WTC11 (cell line): ENCODE measurements around the gene CHKA. TPM values are rescaled to one million over a fixed set of nuclear protein-coding genes. Genes with fewer than 3 reads are reported as not detected.

Experiments
- ATAC-seq: fragments of 200-7000 bp; cut with Tn5 transposase; 2 replicates; pipeline ENCODE4 v1.10.0; 2021; ENCODE audit warnings: mild to moderate bottlenecking, moderate library complexity
- CTCF ChIA-PET: fragments of 300-600 bp; sonication (Branson Sonifier 250); formaldehyde crosslinking; loops from one replicate; lab custom pipeline; 2021; ENCODE audit warnings: antibody characterized with exemption; lab: Charles Lee
- POLR2A ChIA-PET: fragments of 350-600 bp; sonication (Branson Sonifier 250); formaldehyde crosslinking; loops from one replicate; lab custom pipeline; 2021; ENCODE audit warnings: antibody characterized with exemption; lab: Charles Lee
- DNase-seq: peaks from one replicate; pipeline ENCODE4 v3.0.0; 2021; ENCODE audit warnings: low spot score
- H3K27ac Mint-ChIP-seq: 2 replicates; pipeline ENCODE4 v1.8.0; 2021; ENCODE audit warnings: mixed read lengths
- H3K27me3 Mint-ChIP-seq: 2 replicates; pipeline ENCODE4 v1.8.0; 2021; ENCODE audit warnings: low read depth, mild to moderate bottlenecking, moderate library complexity, mixed read lengths
- H3K36me3 Mint-ChIP-seq: 2 replicates; pipeline ENCODE4 v1.8.0; 2021; ENCODE audit warnings: mixed read lengths
- H3K4me1 Mint-ChIP-seq: 2 replicates; pipeline ENCODE4 v1.8.0; 2022; ENCODE audit warnings: mixed read lengths
- H3K4me3 Mint-ChIP-seq: 2 replicates; pipeline ENCODE4 v1.8.0; 2021; ENCODE audit warnings: mild to moderate bottlenecking, moderate library complexity, mixed read lengths
- H3K9me3 Mint-ChIP-seq: 2 replicates; pipeline ENCODE4 v1.8.0; 2021; ENCODE audit warnings: mixed read lengths
- CBFB ChIP-seq: sonication (generic); formaldehyde crosslinking; IDR thresholded peaks from 2 replicates; pipeline ENCODE4 v1.8.1; 2022; ENCODE audit warnings: mild to moderate bottlenecking, low read depth, missing genetic modification reagents
- CREM ChIP-seq: sonication (generic); formaldehyde crosslinking; IDR thresholded peaks from 2 replicates; pipeline ENCODE4 v1.8.1; 2022; ENCODE audit warnings: mild to moderate bottlenecking, missing genetic modification reagents, moderate library complexity
- GABPB1 ChIP-seq: sonication (generic); formaldehyde crosslinking; IDR thresholded peaks from 2 replicates; pipeline ENCODE4 v1.8.1; 2023; ENCODE audit warnings: mild to moderate bottlenecking, missing genetic modification reagents
- GTF2I ChIP-seq: fragments of 250-450 bp; sonication (Bioruptor Pico); conservative IDR thresholded peaks from 2 replicates; pipeline ENCODE4 v1.4.0; 2021; ENCODE audit warnings: mild to moderate bottlenecking
- IRF2 ChIP-seq: sonication (generic); formaldehyde crosslinking; IDR thresholded peaks from 2 replicates; pipeline ENCODE4 v1.8.0; 2022; ENCODE audit warnings: low read depth, missing genetic modification reagents, borderline replicate concordance
- JAZF1 ChIP-seq: fragments of 250-450 bp; sonication (Bioruptor Pico); IDR thresholded peaks from 2 replicates; pipeline ENCODE4 v1.9.0; 2021; ENCODE audit warnings: moderate library complexity, mild to moderate bottlenecking, inconsistent platforms
- NFATC4 ChIP-seq: fragments of 250-450 bp; sonication (Bioruptor Pico); IDR thresholded peaks from 2 replicates; pipeline ENCODE4 v1.9.0; 2021; ENCODE audit warnings: mild to moderate bottlenecking
- NFE2L1 ChIP-seq: sonication (generic); formaldehyde crosslinking; IDR thresholded peaks from 2 replicates; pipeline ENCODE4 v1.8.1; 2023; ENCODE audit warnings: missing genetic modification reagents
- NR2C2 ChIP-seq: sonication (generic); formaldehyde crosslinking; IDR thresholded peaks from 2 replicates; pipeline ENCODE4 v1.8.0; 2022; ENCODE audit warnings: mild to moderate bottlenecking, missing genetic modification reagents
- SOX15 ChIP-seq: fragments of 250-450 bp; sonication (Bioruptor Pico); IDR thresholded peaks from 2 replicates; pipeline ENCODE4 v1.9.0; 2021; ENCODE audit warnings: mild to moderate bottlenecking
- TCF7 ChIP-seq: sonication (generic); formaldehyde crosslinking; IDR thresholded peaks from 2 replicates; pipeline ENCODE4 v1.8.0; 2022; ENCODE audit warnings: mild to moderate bottlenecking, low read depth, missing genetic modification reagents, moderate library complexity
- TEAD1 ChIP-seq: sonication (generic); formaldehyde crosslinking; IDR thresholded peaks from 2 replicates; pipeline ENCODE4 v1.8.0; 2022; ENCODE audit warnings: mild to moderate bottlenecking, missing genetic modification reagents
- ZNF121 ChIP-seq: sonication (generic); formaldehyde crosslinking; IDR thresholded peaks from 2 replicates; pipeline ENCODE4 v1.8.0; 2023; ENCODE audit warnings: missing genetic modification reagents
- ZNF671 ChIP-seq: fragments of 250-450 bp; sonication (Bioruptor Pico); IDR thresholded peaks from 2 replicates; pipeline ENCODE4 v1.8.0; 2021; ENCODE audit warnings: mild to moderate bottlenecking
- total RNA-seq: library from RNA; stranded (reverse); gene quantifications from 3 replicates; pipeline ENCODE4 v1.2.3, GENCODE V29; 2021
- TF ChIP-seq, protein P1 (sequence below): sonication (generic); formaldehyde crosslinking; IDR thresholded peaks from 2 replicates; pipeline ENCODE4 v1.8.1; 2023; ENCODE audit warnings: mild to moderate bottlenecking, moderate library complexity, missing genetic modification reagents
- TF ChIP-seq, protein P2 (sequence below): sonication (generic); formaldehyde crosslinking; IDR thresholded peaks from 2 replicates; pipeline ENCODE4 v1.8.1; 2022; ENCODE audit warnings: missing genetic modification reagents, borderline replicate concordance
- TF ChIP-seq, protein P3 (sequence below): sonication (generic); formaldehyde crosslinking; IDR thresholded peaks from 2 replicates; pipeline ENCODE4 v1.8.0; 2022; ENCODE audit warnings: mild to moderate bottlenecking, missing genetic modification reagents
- TF ChIP-seq, protein P4 (sequence below): fragments of 250-450 bp; sonication (Bioruptor Pico); IDR thresholded peaks from 2 replicates; pipeline ENCODE4 v1.9.0; 2021; ENCODE audit warnings: mild to moderate bottlenecking, borderline replicate concordance
- TF ChIP-seq, protein P5 (sequence below): sonication (generic); formaldehyde crosslinking; IDR thresholded peaks from 2 replicates; pipeline ENCODE4 v1.8.1; 2023; ENCODE audit warnings: mild to moderate bottlenecking, missing genetic modification reagents
- TF ChIP-seq, protein P6 (sequence below): sonication (generic); formaldehyde crosslinking; IDR thresholded peaks from 2 replicates; pipeline ENCODE4 v1.8.1; 2023; ENCODE audit warnings: mild to moderate bottlenecking, missing genetic modification reagents, moderate library complexity
- TF ChIP-seq, protein P7 (sequence below): sonication (generic); formaldehyde crosslinking; IDR thresholded peaks from 2 replicates; pipeline ENCODE4 v1.8.1; 2022; ENCODE audit warnings: mild to moderate bottlenecking, moderate library complexity, missing genetic modification reagents

The CHKA gene
- total RNA-seq, 1 experiment from 2014 or later, result 76.1 TPM

DNA sequence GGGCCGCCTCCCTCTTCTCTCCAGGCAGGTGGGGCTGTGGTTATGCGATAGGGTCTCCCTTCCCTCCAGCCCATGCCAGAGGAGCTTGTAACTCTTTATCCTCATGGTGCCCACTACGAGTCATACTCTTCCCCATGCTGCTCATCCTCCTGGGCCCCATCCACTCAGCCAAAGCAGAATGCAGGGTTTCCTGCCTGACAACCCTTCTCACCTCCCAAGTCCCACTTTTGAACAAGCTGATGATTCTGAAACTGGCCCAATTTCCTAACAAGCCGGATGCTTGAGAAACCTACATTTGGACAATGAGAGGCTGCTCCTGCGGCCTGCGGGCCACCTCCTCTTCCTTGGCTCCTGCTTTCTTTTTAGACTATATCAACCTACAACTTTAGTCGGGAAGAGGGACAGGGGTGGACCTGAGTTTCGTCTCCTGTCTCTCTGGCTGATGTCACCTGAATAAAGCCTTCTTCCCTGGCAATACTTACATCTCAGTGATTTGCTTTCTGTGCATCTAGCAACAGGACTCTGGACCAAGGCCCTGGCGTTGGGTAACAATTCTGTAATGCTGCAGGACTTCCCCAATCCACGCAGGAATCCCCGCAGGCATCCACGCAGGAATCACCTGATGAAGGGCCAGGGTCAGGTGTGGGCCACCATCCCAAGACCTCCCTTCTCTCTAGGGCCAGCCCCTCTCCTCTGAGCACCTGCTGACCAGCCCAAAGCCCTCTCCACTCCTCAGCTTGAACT, 92.2 kb downstream of the CHKA start:
- CTCF ChIA-PET, result interaction anchor here (0.6 to 0.7 kb wide), 3 partner anchors 7 to 414 kb away, joined by 3 to 10 read pairs (median 4); no protein-coding TSS in a partner anchor
- ATAC-seq, result no peak
- H3K4me3 Mint-ChIP-seq, result peak overlapping the region; percentile 96

DNA sequence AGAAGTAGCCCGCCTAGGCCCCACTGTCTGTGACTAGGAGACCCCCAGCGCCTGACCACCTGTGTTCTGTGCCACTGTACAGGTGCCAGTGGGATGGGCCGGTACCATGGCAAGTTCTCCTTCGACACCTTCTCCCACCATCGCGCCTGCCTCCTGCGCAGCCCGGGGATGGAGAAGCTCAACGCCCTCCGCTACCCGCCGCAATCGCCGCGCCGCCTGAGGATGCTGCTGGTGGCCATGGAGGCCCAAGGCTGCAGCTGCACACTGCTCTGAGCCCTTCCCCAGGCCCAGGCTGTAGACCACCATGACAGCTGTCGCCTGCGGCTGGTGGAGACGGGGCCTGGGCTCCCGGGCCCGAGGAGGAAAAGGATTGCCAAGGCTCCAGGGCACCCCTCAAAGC, 93.5 kb downstream of the CHKA start:
- Mint-ChIP-seq H3K4me1 (peaks cover 19% of the 10 kb centered on the region), H3K9me3 (no peaks in the 10 kb centered on the region), H3K36me3 (no peaks in the 10 kb centered on the region), H3K4me3 (no peak overlapping the region), H3K27me3 (no peaks in the 10 kb centered on the region), H3K27ac (no peak overlapping the region)
- ChIA-PET POLR2A (no interaction called here), CTCF (no interaction called here)
- ATAC-seq (no peak), DNase-seq (no peak)
- TF ChIP-seq TEAD1, result no peak
- TF ChIP-seq, protein P1, sequence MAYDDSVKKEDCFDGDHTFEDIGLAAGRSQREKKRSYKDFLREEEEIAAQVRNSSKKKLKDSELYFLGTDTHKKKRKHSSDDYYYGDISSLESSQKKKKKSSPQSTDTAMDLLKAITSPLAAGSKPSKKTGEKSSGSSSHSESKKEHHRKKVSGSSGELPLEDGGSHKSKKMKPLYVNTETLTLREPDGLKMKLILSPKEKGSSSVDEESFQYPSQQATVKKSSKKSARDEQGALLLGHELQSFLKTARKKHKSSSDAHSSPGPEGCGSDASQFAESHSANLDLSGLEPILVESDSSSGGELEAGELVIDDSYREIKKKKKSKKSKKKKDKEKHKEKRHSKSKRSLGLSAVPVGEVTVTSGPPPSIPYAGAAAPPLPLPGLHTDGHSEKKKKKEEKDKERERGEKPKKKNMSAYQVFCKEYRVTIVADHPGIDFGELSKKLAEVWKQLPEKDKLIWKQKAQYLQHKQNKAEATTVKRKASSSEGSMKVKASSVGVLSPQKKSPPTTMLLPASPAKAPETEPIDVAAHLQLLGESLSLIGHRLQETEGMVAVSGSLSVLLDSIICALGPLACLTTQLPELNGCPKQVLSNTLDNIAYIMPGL (CRISPR knock-in tag), result no peak
- TF ChIP-seq, protein P2, sequence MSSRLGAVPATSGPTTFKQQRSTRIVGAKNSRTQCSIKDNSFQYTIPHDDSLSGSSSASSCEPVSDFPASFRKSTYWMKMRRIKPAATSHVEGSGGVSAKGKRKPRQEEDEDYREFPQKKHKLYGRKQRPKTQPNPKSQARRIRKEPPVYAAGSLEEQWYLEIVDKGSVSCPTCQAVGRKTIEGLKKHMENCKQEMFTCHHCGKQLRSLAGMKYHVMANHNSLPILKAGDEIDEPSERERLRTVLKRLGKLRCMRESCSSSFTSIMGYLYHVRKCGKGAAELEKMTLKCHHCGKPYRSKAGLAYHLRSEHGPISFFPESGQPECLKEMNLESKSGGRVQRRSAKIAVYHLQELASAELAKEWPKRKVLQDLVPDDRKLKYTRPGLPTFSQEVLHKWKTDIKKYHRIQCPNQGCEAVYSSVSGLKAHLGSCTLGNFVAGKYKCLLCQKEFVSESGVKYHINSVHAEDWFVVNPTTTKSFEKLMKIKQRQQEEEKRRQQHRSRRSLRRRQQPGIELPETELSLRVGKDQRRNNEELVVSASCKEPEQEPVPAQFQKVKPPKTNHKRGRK, result no peak
- no peak for TF ChIP-seq NFE2L1
- TF ChIP-seq IRF2, result no peak
- TF ChIP-seq, protein P3, sequence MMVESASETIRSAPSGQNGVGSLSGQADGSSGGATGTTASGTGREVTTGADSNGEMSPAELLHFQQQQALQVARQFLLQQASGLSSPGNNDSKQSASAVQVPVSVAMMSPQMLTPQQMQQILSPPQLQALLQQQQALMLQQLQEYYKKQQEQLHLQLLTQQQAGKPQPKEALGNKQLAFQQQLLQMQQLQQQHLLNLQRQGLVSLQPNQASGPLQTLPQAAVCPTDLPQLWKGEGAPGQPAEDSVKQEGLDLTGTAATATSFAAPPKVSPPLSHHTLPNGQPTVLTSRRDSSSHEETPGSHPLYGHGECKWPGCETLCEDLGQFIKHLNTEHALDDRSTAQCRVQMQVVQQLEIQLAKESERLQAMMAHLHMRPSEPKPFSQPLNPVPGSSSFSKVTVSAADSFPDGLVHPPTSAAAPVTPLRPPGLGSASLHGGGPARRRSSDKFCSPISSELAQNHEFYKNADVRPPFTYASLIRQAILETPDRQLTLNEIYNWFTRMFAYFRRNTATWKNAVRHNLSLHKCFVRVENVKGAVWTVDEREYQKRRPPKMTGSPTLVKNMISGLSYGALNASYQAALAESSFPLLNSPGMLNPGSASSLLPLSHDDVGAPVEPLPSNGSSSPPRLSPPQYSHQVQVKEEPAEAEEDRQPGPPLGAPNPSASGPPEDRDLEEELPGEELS (CRISPR knock-in tag), result no peak
- no peak for TF ChIP-seq CBFB (CRISPR knock-in tag)
- TF ChIP-seq ZNF121 (CRISPR knock-in tag), result no peak
- TF ChIP-seq NFATC4 (CRISPR knock-in tag), result no peak
- no peak for TF ChIP-seq CREM (CRISPR knock-in tag)
- TF ChIP-seq GTF2I, result no peak
- no peak for TF ChIP-seq NR2C2 (CRISPR knock-in tag)
- no peak for TF ChIP-seq TCF7 (CRISPR knock-in tag)
- TF ChIP-seq, protein P4, sequence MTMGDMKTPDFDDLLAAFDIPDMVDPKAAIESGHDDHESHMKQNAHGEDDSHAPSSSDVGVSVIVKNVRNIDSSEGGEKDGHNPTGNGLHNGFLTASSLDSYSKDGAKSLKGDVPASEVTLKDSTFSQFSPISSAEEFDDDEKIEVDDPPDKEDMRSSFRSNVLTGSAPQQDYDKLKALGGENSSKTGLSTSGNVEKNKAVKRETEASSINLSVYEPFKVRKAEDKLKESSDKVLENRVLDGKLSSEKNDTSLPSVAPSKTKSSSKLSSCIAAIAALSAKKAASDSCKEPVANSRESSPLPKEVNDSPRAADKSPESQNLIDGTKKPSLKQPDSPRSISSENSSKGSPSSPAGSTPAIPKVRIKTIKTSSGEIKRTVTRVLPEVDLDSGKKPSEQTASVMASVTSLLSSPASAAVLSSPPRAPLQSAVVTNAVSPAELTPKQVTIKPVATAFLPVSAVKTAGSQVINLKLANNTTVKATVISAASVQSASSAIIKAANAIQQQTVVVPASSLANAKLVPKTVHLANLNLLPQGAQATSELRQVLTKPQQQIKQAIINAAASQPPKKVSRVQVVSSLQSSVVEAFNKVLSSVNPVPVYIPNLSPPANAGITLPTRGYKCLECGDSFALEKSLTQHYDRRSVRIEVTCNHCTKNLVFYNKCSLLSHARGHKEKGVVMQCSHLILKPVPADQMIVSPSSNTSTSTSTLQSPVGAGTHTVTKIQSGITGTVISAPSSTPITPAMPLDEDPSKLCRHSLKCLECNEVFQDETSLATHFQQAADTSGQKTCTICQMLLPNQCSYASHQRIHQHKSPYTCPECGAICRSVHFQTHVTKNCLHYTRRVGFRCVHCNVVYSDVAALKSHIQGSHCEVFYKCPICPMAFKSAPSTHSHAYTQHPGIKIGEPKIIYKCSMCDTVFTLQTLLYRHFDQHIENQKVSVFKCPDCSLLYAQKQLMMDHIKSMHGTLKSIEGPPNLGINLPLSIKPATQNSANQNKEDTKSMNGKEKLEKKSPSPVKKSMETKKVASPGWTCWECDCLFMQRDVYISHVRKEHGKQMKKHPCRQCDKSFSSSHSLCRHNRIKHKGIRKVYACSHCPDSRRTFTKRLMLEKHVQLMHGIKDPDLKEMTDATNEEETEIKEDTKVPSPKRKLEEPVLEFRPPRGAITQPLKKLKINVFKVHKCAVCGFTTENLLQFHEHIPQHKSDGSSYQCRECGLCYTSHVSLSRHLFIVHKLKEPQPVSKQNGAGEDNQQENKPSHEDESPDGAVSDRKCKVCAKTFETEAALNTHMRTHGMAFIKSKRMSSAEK (CRISPR knock-in tag), result no peak
- TF ChIP-seq, protein P5, sequence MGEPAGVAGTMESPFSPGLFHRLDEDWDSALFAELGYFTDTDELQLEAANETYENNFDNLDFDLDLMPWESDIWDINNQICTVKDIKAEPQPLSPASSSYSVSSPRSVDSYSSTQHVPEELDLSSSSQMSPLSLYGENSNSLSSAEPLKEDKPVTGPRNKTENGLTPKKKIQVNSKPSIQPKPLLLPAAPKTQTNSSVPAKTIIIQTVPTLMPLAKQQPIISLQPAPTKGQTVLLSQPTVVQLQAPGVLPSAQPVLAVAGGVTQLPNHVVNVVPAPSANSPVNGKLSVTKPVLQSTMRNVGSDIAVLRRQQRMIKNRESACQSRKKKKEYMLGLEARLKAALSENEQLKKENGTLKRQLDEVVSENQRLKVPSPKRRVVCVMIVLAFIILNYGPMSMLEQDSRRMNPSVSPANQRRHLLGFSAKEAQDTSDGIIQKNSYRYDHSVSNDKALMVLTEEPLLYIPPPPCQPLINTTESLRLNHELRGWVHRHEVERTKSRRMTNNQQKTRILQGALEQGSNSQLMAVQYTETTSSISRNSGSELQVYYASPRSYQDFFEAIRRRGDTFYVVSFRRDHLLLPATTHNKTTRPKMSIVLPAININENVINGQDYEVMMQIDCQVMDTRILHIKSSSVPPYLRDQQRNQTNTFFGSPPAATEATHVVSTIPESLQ (CRISPR knock-in tag), result no peak
- TF ChIP-seq ZNF671 (CRISPR knock-in tag), result no peak

More for the DNA sequence above, 92.2 kb downstream of the CHKA start:
- TF ChIP-seq JAZF1 (CRISPR knock-in tag) (no peak), NR2C2 (CRISPR knock-in tag) (no peak), GABPB1 (CRISPR knock-in tag) (no peak), NFATC4 (CRISPR knock-in tag) (no peak), SOX15 (CRISPR knock-in tag) (no peak)
- TF ChIP-seq, protein P6, sequence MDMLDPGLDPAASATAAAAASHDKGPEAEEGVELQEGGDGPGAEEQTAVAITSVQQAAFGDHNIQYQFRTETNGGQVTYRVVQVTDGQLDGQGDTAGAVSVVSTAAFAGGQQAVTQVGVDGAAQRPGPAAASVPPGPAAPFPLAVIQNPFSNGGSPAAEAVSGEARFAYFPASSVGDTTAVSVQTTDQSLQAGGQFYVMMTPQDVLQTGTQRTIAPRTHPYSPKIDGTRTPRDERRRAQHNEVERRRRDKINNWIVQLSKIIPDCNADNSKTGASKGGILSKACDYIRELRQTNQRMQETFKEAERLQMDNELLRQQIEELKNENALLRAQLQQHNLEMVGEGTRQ (CRISPR knock-in tag), result no peak
- TF ChIP-seq, protein P7, sequence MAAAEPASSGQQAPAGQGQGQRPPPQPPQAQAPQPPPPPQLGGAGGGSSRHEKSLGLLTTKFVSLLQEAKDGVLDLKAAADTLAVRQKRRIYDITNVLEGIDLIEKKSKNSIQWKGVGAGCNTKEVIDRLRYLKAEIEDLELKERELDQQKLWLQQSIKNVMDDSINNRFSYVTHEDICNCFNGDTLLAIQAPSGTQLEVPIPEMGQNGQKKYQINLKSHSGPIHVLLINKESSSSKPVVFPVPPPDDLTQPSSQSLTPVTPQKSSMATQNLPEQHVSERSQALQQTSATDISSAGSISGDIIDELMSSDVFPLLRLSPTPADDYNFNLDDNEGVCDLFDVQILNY, result no peak
- H3K27me3 Mint-ChIP-seq, result no peaks in the 10 kb centered on the region
- DNase-seq, result no peak
- peaks cover 19% of the 10 kb centered on the region for H3K4me1 Mint-ChIP-seq
- POLR2A ChIA-PET, result no interaction called here
- H3K9me3 Mint-ChIP-seq, result no peaks in the 10 kb centered on the region
- H3K27ac Mint-ChIP-seq, result peak overlapping the region; percentile 61
- H3K36me3 Mint-ChIP-seq, result peaks cover 5% of the 10 kb centered on the region; the same call in 1 of the 2 replicates
